Ammon's horn (tissue), 1 donor: ENCODE results near the gene IL16.
"Not testable (repeated sequence)": the region's sequence is repeated elsewhere in the genome, so short reads cannot be mapped to it uniquely, and the experiment has no call there.

Experiments
- DNase-seq: peaks from one replicate; pipeline ENCODE4 v3.0.0-alpha.2; 2016; ENCODE audit warnings: low spot score

Gene IL16

GRCh38 chr15:81337713-81338157, 141.1 kb downstream of the IL16 start:
- no peak for DNase-seq

DNA sequence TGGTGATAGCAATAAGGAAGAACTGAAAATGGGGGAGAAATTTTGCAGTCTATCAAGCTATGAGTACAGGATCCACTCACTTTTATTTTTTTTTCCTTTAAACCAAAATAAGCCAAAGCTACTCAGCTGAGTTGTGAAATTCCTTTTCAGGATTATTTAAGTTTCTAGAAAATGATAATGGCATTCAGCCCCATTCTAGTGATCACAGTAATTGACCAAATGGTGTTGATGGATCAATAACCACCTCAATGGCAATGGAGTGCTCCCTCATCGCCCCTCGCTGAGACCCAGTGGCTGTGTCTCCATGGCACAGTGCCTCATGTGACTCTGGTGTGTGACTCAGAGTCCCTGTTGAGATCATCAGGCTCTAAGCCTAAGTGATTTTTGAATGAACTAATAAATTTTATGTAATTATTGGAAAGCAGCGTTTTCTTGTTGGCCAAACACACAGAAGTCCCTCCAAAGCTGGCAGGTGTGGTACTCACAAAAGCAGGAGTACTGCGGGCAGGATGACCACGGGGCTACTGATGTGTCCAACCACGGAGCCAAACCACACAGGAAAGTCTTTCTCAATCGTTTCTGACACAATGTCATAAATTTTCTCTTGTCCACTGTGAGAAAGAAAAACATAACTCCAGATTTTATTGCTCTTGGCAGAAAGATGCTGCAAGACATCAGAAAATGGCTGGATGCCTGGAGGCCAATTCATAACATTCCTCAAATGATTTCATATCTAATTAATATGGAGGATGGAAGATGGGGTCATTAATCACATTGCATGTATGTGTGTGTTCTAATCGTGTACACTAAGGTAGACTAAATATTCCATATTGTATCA, 141.7 kb downstream of the IL16 start:
- DNase-seq = no peak

DNA sequence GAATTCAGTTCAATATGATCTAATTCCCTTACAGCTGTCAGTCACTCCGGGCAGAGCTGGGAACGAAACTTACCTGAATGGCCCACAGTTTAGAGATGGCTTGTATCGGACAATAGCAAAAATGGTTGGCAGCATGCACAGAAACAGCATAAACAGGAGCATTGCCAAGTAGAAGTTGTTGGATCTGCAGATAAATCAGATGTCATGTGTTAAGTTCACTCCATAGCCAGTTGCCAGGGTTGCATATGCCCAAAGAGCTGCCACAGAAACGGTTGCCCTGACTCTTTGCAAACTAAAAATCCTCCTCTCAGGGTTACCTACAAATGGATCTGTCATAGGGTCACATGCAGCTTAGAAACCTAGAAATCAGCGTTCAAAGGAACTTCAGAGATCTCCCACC, 142.6 kb downstream of the IL16 start:
- no peak for DNase-seq

- no peak for DNase-seq
These were observed 143.2 kb downstream of the IL16 start for GRCh38 chr15:81339851-81340250.

DNA sequence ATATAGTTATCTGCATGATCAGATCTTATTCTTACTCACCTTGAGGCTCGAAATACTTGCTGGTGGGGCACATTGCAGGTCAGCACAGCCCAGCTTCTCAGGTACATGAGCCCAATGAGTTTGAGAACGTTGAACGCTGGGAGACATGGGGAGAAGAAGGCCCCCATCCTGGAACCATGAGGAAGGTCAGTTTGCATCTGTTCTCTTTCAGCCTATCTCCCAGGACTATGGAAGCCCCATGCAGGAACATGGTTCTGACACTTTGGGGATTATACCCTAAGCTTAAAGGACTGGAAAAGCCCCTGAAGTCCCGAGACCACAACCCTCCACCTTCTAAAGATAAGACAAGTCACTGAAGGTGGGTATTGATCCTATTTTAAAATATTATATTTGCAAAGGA, 144.7 kb downstream of the IL16 start:
- no peak for DNase-seq

- DNase-seq = no peak
These were observed 146.7 kb downstream of the IL16 start for GRCh38 chr15:81343371-81343770.

- no peak for DNase-seq
These were observed 149.9 kb downstream of the IL16 start for GRCh38 chr15:81346611-81347010.

DNA sequence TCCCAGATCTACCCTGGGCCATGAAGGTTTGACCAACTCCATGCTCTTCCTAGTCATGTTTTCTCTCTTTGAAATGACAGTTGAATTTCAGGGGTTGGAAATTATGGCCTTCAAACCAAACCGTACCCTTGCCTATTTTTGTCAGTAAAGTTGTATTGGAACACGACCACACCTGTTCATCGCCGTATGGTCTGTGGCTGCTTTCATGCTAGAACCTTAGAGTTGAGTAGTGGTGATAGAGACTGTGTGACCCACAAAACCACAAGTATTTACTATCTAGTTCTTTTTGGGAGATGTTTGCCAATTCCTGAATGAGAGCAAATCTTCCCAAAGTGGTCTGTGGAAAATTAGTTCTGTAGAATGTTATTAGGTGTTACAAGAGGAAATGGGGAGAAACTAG, 151.2 kb downstream of the IL16 start:
- DNase-seq = no peak

DNA sequence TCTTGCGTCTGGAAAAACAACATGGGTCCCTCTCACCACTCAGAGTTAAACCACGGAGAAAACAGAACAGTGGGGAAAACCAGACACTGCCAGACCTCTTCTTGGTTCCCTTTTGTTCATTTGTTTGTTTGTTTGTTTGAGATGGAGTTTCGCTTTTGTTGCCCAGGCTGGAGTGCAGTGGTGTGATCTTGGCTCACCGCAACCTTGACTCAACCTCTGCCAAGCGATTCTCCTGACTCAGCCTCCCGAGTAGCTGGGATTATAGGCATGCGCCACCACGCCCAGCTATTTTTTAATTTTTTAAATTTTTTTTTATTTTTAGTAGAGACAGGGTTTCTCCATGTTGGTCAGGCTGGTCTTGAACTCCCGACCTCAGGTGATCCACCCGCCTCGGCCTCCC, 152.0 kb downstream of the IL16 start:
- not testable (repeated sequence) for DNase-seq

GRCh38 chr15:81349271-81349670, 152.6 kb downstream of the IL16 start:
- DNase-seq = no peak

- DNase-seq = no peak
These were observed 155.0 kb downstream of the IL16 start for GRCh38 chr15:81351651-81352050.

GRCh38 chr15:81356252-81356651, 159.6 kb downstream of the IL16 start:
- no peak for DNase-seq

- no peak for DNase-seq
These were observed 160.6 kb downstream of the IL16 start for GRCh38 chr15:81357180-81357686.

GRCh38 chr15:81358248-81358647, 161.6 kb downstream of the IL16 start:
- no peak for DNase-seq

DNA sequence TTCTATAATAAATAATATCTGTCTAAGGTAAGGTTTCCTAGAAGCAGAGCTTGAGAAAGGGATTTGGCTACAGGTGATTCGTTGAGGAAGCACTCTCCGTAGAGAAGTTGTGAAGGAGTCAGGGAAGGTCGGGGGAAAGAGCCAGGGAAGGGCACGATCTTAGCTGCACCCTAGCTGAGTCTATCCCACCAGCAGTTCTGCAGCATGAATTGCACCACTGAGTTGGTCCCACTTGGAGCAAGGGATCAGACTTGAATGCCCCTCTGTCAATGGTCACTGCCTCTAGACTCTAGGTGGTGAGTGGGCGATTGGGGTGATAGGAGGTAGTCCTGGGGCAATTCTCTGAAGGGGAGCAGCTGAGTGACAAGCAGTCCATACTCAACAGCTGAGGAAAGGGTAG, 163.8 kb downstream of the IL16 start:
- DNase-seq = no peak

GRCh38 chr15:81361891-81362290, 165.2 kb downstream of the IL16 start:
- no peak for DNase-seq

GRCh38 chr15:81362790-81363189, 166.1 kb downstream of the IL16 start:
- DNase-seq = no peak

DNA sequence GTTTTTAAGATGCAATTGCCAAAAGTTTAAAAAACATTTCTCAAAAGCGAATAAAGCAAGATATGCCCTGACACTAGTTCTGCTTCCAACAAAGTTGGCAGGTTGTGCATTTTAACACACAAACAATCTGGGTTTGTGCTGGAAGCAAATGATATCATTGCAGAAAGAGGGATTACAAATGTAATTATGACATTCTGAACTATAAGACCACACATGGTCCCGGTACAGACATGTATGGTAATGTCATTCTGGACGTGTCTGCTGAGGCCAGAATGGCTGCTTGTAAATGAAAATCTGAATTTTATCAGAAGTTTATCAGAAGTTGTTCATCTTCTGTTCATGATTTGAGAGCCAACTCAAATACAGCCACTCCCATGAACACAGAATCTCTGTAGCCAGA, 166.6 kb downstream of the IL16 start:
- no peak for DNase-seq
